Transverse colon (tissue), 4 donors: ENCODE results near the gene STAC3. TPM values are rescaled to one million over a fixed set of nuclear protein-coding genes. Genes with fewer than 3 reads are reported as not detected.
A peak's percentile ranks its signal among the peaks of the same experiment; 100 is the strongest.

Experiments used
- DNase-seq: peaks from one replicate; pipeline ENCODE4 v3.0.0-alpha.2; 2019
- H3K27ac ChIP-seq, 4 donors: fragments of 200-600 bp; sonication (generic); 2 replicates each; pipeline ENCODE4 v1.5.1; 2016 to 2018; ENCODE audit warnings: inconsistent platforms in 4 of 4
- H3K27me3 ChIP-seq: fragments of 200-600 bp; sonication (generic); 2 replicates; pipeline ENCODE4 v1.5.1; 2017; ENCODE audit warnings: inconsistent platforms
- H3K36me3 ChIP-seq, 4 donors: fragments of 200-600 bp; sonication (generic); 2 replicates each; pipeline ENCODE4 v1.5.1; 2017 to 2019; ENCODE audit warnings: inconsistent platforms in 4 of 4
- H3K4me1 ChIP-seq, 4 donors: fragments of 200-600 bp; sonication (generic); 2 replicates each; pipeline ENCODE4 v1.5.1; 2017 to 2020; ENCODE audit warnings: inconsistent platforms in 4 of 4
- H3K4me3 ChIP-seq, 4 donors: fragments of 200-600 bp; sonication (generic); 1 replicate in 1 of 4; 2 replicates in 3 of 4; pipeline versions ENCODE4 v1.5.1 to v1.6.1; 2017 to 2019; ENCODE audit warnings: inconsistent platforms in 4 of 4
- H3K9me3 ChIP-seq, 2 donors: fragments of 200-600 bp; sonication (generic); 2 replicates each; pipeline ENCODE4 v1.5.1; 2017 to 2019; ENCODE audit warnings: inconsistent platforms in 2 of 2
- EP300 ChIP-seq: sonication (generic); formaldehyde crosslinking; IDR thresholded peaks from one replicate; pipeline ENCODE4 v1.6.1; 2017; ENCODE audit warnings: antibody characterized with exemption, low read depth
- POLR2A ChIP-seq: fragments of 450-650 bp; IDR thresholded peaks from one replicate; pipeline ENCODE4 v1.6.1; 2016; ENCODE audit warnings: antibody characterized with exemption, mild to moderate bottlenecking, moderate library complexity
- POLR2AphosphoS5 ChIP-seq, 3 donors: sonication (generic); formaldehyde crosslinking; IDR thresholded peaks; one replicate each; pipeline ENCODE4 v1.6.1; 2016; ENCODE audit warnings: antibody characterized with exemption in 3 of 3
- WGBS, 2 donors: methylation state at CpG; one replicate each; pipeline ENCODE4 v1.1.5; 2018; ENCODE audit warnings: low coverage in 1 of 2; 5-methylcytosine and 5-hydroxymethylcytosine counted together
- in situ Hi-C, 4 donors: fragments of 200-750 bp; cut with MboI; loops; one replicate each; pipeline versions ENCODE4 v1.15.0 to v1.15.1; 2017; ENCODE audit warnings: low sequenced_read_pairs in 3 of 4, low pct_ligation_motif_present in 1 of 4, low pct_unique_long_range_greater_than_20kb in 1 of 4
- intact Hi-C: fragments of 100-400 bp; cut with DNase I; formaldehyde crosslinking; loops from one replicate; pipeline ENCODE4 v1.15.1; 2023; ENCODE audit warnings: low total_unique reads
- total RNA-seq, 4 donors: library from RNA; depleted of rRNA; stranded (reverse); fragments of >200 nt; gene quantifications; one replicate each; pipeline ENCODE4 v1.1.0, GENCODE V29; 2016
- TF ChIP-seq, protein P1 (sequence below), 5 experiments: fragments of 200-600 bp in 3 of 5; fragments of 450-650 bp in 2 of 5; sonication (generic) in 3 of 5; IDR thresholded peaks; 1 replicate in 2 of 5; 2 replicates in 3 of 5; pipeline ENCODE4 v1.5.1; 2016 to 2017; ENCODE audit warnings: antibody characterized with exemption in 5 of 5, inconsistent platforms in 3 of 5, mild to moderate bottlenecking in 2 of 5, moderate library complexity in 1 of 5

STAC3 gene
- total RNA-seq, 4 donors from 2014 or later = 1.8 to 3.3 (median 1.9) TPM

- no peak for TF ChIP-seq POLR2A
- TF ChIP-seq POLR2AphosphoS5 (IDR thresholded peaks at IDR 0.05) = no peak
- no peak for TF ChIP-seq EP300
- TF ChIP-seq, protein P1, sequence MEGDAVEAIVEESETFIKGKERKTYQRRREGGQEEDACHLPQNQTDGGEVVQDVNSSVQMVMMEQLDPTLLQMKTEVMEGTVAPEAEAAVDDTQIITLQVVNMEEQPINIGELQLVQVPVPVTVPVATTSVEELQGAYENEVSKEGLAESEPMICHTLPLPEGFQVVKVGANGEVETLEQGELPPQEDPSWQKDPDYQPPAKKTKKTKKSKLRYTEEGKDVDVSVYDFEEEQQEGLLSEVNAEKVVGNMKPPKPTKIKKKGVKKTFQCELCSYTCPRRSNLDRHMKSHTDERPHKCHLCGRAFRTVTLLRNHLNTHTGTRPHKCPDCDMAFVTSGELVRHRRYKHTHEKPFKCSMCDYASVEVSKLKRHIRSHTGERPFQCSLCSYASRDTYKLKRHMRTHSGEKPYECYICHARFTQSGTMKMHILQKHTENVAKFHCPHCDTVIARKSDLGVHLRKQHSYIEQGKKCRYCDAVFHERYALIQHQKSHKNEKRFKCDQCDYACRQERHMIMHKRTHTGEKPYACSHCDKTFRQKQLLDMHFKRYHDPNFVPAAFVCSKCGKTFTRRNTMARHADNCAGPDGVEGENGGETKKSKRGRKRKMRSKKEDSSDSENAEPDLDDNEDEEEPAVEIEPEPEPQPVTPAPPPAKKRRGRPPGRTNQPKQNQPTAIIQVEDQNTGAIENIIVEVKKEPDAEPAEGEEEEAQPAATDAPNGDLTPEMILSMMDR (IDR thresholded peaks at IDR 0.05) = no peak
- Histone ChIP-seq H3K4me3 (no peak overlapping the region), H3K36me3 (no peaks in the 10 kb centered on the region), H3K4me1 (peaks cover 40 to 63% (median 59%) of the 10 kb centered on the region in 4 donors), H3K27ac (no peak overlapping the region), H3K9me3 (no peaks in the 10 kb centered on the region), H3K27me3 (peaks cover 77% of the 10 kb centered on the region)
- intact Hi-C loops (no loop called here), in situ Hi-C loops (no loop called here)
- 13% methylated on average over 46 of the region's 48 CpGs; no CpG with 5 or more reads in 1 of the 2 donors for WGBS, 2 donors
- no peak for DNase-seq
These were observed 9.3 kb downstream of the STAC3 start for GRCh38 chr12:57241402-57242310.

DNA sequence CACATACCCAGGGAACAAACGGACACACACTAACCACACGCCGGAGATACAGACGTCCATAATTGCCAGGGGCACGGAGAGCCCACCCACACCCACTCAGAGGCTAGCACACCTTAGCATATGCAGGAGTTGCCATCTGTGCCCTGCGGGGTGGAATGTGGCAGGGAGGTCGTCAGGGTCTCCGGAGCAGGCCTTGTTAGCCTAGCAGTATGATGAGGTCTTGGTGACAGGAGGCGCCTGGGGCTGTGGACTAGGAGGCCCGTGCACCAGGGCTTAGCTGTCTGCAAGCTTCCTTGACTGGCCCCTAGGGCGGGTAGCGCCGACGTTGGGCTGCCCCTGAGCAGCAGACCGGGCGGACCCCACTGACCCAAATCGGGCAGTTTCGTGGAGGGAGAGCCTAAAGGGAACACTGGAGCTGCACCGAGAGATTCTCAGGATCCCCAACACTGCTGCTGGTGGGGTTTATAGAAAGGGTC is 10.0 kb downstream of the STAC3 start:
- Histone ChIP-seq H3K4me1 (peaks cover 40 to 63% (median 59%) of the 10 kb centered on the region in 4 donors), H3K27me3 (peaks cover 84% of the 10 kb centered on the region), H3K36me3 (no peaks in the 10 kb centered on the region), H3K27ac (no peak overlapping the region), H3K4me3 (peak overlapping the region in 1 of 4 donors; percentile 50), H3K9me3 (no peaks in the 10 kb centered on the region)
- WGBS, 2 donors = 13% methylated on average over 18 of the region's 19 CpGs; no CpG with 5 or more reads in 1 of the 2 donors
- intact Hi-C loops (no loop called here), in situ Hi-C loops (no loop called here)
- DNase-seq = peak; percentile 28
- TF ChIP-seq, protein P1 (IDR thresholded peaks at IDR 0.05) = no peak
- TF ChIP-seq POLR2AphosphoS5 (IDR thresholded peaks at IDR 0.05) (no peak), EP300 (no peak), POLR2A (no peak)

- peaks cover 91% of the 10 kb centered on the region for H3K27me3 ChIP-seq
- WGBS, 2 donors = 1% methylated on average over 68 of the region's 72 CpGs; no CpG with 5 or more reads in 1 of the 2 donors
- H3K36me3 ChIP-seq = no peaks in the 10 kb centered on the region
- H3K9me3 ChIP-seq = no peaks in the 10 kb centered on the region
- peaks cover 40 to 63% (median 59%) of the 10 kb centered on the region in 4 donors for H3K4me1 ChIP-seq
- TF ChIP-seq POLR2A = no peak
- TF ChIP-seq, protein P1 (IDR thresholded peaks at IDR 0.05) = peak in 2 of 5 experiments; percentile 9 to 29
- intact Hi-C loops (no loop called here), in situ Hi-C loops (no loop called here)
- H3K27ac ChIP-seq = peak overlapping the region in 2 of 4 donors; percentile 30 to 51
- H3K4me3 ChIP-seq = peak overlapping the region; percentile 21 to 50 (median 38)
- DNase-seq = peak; percentile 70
These were observed 10.7 kb downstream of the STAC3 start for GRCh38 chr12:57240066-57240921.
